Activated CD4-positive, alpha-beta T cell treated with anti-CD3 and anti-CD28 coated beads for 4 hours (primary cell): ENCODE results near the gene ASB12.
"Not testable (repeated sequence)": the region's sequence is repeated elsewhere in the genome, so short reads cannot be mapped to it uniquely, and the experiment has no call there.

Experiments used
- DNase-seq, 2 donors: peaks; one replicate each; pipeline ENCODE4 v3.0.0-alpha.2; 2020

ASB12 gene

GRCh38 chrX:64230123-64230970 is at the start of gene ASB12:
Gene ASB12, minus strand, starts transcription at chrX:64230607. Its CDS starts 4,957 bp downstream, at chrX:64225650.
- no peak for DNase-seq

DNA sequence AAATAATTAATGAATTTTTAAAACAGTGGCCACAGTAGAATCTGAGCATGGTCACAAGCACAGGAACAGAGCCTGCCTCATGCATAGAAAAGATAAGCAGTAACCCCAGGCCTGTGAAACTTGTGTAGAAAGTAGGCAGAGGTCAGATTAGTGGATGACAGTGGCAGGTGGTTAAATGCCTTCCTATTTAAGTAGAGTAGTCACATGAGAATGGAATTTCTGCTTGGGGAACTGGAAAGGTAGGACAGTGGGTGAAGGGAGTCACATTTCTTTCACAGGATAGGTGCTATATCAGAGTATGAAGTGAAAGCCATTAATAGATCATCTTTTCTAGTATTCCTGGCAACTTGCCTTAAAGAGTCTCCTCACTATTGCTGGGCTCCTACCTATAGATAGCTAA is 34.9 kb upstream of the ASB12 start:
- DNase-seq = no peak

GRCh38 chrX:64229154-64229553 is 1.3 kb downstream of the ASB12 start:
- DNase-seq = no peak

- no peak for DNase-seq
These were observed 12.4 kb downstream of the ASB12 start for GRCh38 chrX:64218023-64218422.

DNA sequence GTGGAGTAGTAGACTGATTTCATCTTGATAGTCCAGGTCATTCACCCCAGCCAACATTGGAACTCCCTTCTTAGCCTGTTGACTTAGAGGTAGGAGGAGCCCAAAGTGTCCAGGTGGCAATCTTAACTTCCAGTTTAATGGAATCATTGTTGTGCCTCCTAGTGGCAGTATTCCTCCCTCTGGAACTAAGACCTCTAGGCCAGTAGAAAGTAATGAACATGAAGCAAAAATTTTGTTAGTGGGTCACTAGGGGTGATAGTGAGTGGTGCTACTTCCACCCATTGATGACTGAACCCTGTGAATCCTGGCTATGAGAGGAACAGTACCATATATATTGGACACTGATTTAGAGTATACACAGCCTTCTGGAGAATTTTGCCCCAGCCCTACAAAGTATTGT is 16.4 kb downstream of the ASB12 start:
- DNase-seq = not testable (repeated sequence)

- no peak for DNase-seq
These were observed 23.7 kb downstream of the ASB12 start for GRCh38 chrX:64206556-64207162.

DNA sequence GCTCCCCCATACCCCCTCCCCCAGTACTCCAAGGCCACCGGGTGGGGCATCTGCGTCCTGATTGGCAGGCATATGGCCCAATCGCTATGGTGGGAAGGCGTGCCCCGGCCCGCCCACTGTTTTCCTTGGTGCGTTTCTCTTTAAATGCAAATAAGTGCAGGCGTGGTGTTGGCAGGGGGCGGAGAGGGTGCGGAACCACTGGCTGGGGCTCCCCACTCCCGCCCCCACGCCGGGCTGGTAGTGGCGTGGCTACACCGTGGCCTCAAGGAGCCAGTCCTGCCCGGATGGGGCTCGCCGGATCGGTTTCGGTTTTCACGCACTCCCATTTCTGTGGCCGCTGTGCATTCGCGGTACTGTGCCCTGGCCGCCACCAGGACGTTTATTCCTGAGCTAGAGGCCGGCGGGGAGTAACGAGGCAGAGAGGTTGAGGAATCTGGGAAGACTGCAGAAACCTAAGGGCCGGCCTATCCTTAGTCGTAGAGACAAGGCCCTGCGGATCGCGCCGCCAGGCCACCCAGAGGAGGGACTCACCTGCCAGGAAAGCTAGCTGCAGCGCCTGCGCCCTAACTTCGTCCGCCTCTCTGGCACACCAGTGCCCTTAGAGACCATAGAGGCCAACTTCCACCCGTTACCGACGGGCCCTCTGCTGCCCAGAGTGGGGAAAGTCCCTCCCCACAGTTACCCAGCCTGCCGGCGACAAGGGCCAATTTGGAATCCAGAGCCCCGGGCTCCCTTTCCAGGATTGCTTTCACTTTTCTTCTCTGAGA is 24.5 kb downstream of the ASB12 start:
- DNase-seq = peak; percentile 83 to 87

- no peak for DNase-seq
These were observed 25.0 kb downstream of the ASB12 start, which contains the start of gene AMER1 for GRCh38 chrX:64205441-64205734. Gene AMER1, minus strand, starts transcription at chrX:64205708. Its CDS starts 12,422 bp downstream, at chrX:64193286.

- peak in 1 of 2 donors; percentile 3 for DNase-seq
These were observed 25.5 kb downstream of the ASB12 start for GRCh38 chrX:64204701-64205440.

DNA sequence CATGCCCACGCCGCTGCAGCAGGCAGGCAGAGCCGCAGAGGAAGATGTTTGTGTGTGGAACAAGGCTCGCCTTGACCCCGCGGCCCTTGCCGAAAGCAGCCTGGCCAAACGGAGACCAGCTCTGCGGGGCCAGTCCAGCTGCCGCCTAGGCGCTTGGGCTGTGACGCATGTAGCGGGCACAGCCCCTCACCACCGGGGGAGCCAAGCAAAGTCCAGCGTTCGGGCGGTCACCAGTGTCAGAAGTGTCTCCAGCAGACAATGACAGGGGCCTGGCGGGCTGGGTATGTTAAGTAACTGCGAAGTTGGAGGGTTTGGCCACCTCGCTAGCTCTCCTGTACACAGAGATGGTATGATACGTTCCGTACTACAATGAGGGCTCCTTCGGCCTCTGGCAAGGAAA is 26.2 kb downstream of the ASB12 start:
- no peak for DNase-seq

DNA sequence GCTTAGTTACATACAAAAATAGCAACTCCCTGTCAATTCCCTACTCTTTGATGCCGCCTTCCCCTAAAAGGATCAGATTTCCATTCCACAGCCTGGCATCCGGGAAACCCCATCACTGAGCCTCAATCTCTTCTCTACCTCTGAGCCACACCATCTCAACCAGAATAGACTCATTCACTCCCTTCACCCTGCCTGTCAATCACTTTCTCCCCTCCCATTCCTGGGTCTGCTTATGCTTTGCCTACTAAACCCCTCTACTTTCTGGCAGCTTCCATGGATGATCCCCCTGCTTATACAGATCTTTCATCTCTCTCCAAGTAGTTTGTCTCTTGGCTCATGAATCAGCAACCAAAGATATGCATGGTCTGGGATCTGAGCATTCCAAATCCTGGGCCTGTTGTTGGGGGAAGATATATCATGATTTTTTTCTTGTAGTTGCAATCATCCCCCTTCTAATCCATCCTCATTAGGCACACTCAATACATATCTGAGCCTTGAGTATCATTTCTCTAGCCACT is 27.5 kb downstream of the ASB12 start:
- no peak for DNase-seq

DNA sequence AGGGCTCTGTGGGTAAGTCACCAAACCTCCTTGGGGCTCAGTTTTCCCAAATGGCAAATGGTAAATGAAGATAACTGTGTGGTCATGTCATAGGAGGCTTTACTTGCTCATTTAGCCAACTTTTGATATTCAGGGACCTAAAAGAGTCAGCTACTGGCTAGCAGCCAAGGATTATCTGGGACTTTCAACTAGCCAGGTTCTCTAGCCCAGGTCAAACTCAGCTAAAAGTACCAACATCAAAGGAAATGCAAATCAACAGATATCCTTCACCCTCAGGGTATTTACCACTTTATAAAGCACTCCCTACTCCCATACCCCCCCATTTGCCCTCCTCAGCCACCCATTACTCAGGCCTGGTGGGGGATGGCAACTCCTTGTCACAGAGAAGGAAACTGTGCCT is 32.4 kb downstream of the ASB12 start:
- DNase-seq = no peak

- no peak for DNase-seq
These were observed 33.8 kb downstream of the ASB12 start for GRCh38 chrX:64196606-64197005.

- DNase-seq = no peak
These were observed 34.5 kb downstream of the ASB12 start for GRCh38 chrX:64195862-64196261.

DNA sequence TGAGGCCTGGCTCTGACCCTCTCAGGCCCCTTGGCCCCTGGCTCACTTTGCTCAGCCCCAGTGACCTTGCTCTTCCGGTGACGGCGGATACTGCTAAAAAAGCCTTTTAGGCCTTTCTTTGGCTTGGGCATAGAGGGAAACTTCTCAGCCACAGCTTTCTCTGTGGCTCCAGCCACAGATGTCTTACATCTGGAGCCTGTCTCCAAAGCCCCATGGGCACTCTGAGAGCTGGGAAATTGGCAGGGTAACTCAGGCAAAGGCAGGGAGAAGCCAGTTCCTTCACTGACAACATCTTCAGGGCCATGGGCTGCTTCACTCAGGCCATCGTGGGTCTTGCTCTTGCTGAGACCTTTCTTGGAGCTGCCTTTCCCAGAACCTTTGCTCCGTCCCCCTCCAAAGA is 37.7 kb downstream of the ASB12 start:
- no peak for DNase-seq

DNA sequence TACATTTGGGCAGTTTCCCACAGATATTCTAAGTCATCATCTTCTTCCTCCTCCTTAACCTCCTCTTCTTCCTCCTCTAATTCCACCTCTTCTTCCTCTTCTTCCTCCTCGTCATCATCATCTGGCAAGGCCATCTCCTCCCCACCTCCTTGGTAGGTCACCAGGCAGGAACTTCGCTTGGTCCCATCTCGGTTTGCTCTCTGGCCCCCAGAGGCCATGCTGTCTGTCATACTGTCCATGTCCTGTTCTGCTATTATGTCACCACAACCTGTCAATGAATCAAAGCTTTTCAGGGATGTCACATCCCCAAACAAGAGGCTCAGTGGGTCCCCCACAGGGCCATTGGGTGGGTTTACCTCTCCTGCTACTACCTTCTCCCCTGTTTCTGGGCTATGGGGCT is 38.4 kb downstream of the ASB12 start:
- DNase-seq = no peak

DNA sequence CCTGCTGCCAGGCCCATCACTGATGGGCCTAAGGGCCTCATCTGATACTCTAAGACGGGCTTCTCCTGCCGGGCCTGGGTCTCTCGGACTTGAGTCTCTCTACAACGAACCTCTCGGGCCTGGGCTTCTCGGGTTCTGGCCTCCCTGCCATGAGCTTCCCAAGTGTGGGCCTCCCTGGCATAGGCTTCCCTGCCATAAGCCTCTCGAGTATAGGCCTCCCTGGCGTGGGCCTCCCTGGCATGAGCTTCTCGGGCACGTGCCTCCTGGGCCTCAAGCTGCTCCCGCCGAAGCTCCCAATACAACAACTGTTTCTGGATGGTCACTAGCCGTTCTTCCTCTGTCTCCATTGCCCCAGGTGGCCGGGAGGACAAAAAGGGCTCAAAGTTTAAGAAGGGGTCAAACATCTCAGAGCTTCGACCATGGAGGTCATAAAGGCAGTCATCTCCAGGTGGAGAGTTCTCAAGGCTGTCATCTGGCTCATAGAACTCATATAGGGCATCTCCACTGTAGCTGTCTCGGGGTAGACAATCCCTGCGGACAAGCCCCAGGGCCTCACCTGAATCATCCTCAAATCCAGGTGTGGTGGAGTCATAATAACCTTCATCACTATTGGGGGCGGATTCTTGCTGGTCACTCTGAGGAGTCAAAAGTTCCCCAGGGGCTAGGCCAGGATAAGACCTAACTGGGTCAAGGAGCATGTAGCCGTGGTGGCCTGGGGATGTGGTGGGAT is 39.0 kb downstream of the ASB12 start:
- DNase-seq = no peak

DNA sequence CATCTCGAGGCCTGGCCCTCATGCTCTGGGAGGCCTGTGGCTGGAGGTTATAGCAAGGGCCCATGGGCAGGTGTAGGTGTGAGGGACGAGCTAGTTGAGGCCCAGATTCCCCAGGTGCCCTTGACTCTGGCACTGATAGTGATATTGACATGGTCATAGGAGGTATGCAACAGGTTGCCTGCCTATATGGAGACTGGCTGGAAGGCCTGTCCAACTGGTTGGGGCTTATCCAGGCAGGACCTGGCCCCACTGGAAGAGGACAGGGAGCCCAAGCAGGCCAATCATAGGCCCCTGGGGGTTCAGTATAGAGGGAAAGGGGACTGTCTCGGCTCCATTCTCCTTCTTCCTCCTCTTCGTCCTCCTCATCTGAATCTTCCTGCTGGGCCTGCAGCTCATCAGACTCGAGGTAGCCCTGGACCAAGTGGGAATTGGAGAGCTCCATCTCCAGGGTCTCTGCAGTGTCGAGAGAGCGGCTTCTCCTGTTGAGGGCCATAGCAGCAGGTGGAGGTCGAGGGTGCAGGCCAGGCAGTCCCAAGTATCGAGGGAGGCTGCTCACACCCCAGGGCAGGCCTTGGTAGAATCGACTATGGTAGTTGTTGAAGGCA is 40.2 kb downstream of the ASB12 start:
- DNase-seq = no peak

- no peak for DNase-seq
These were observed 41.5 kb downstream of the ASB12 start for GRCh38 chrX:64188901-64189300.

GRCh38 chrX:64187762-64188150 is 42.7 kb downstream of the ASB12 start:
- DNase-seq = no peak

- no peak for DNase-seq
These were observed 43.2 kb downstream of the ASB12 start for GRCh38 chrX:64186974-64187761.
